Natural killer cell (primary cell): ENCODE measurements around the gene GNG7. TPM values are rescaled to one million over a fixed set of nuclear protein-coding genes. Genes with fewer than 3 reads are reported as not detected.
"Not testable (repeated sequence)": the region's sequence is repeated elsewhere in the genome, so short reads cannot be mapped to it uniquely, and the experiment has no call there.

Source experiments
- ATAC-seq, 3 donors: fragments of 150-1000 bp in 2 of 3; fragments of 200-7000 bp in 1 of 3; cut with Tn5 transposase; 1 replicate in 1 of 3; 2 replicates in 2 of 3; pipeline ENCODE4 v1.10.0; 2021; ENCODE audit warnings: mild to moderate bottlenecking in 2 of 3, moderate library complexity in 2 of 3
- DNase-seq, 2 donors: peaks; one replicate each; pipeline versions ENCODE4 v3.0.0 to v3.0.0-alpha.2; 2013 to 2021; ENCODE audit warnings: mixed read lengths in 1 of 2
- H3K27ac ChIP-seq: one replicate; pipeline ENCODE4 v1.5.1; 2013; ENCODE audit warnings: mild to moderate bottlenecking, low read length
- H3K27me3 ChIP-seq: one replicate; pipeline ENCODE4 v1.6.1; 2013; ENCODE audit warnings: low read length; ENCODE audit not compliant: control insufficient read depth, insufficient read depth
- H3K36me3 ChIP-seq: one replicate; pipeline ENCODE4 v1.6.1; 2013; ENCODE audit warnings: low read length; ENCODE audit not compliant: control insufficient read depth, insufficient read depth
- H3K4me1 ChIP-seq: one replicate; pipeline ENCODE4 v1.6.1; 2013; ENCODE audit warnings: low read length; ENCODE audit not compliant: control insufficient read depth, insufficient read depth
- H3K4me3 ChIP-seq: one replicate; pipeline ENCODE4 v1.5.1; 2013; ENCODE audit warnings: low read length
- H3K9me3 ChIP-seq: one replicate; pipeline ENCODE4 v1.6.1; 2013; ENCODE audit warnings: low read length; ENCODE audit not compliant: control insufficient read depth, insufficient read depth
- H3K27ac Mint-ChIP-seq, 2 donors: one replicate each; pipeline ENCODE4 v1.8.0; 2022; ENCODE audit warnings: mild to moderate bottlenecking in 2 of 2, mixed read lengths in 2 of 2, moderate library complexity in 1 of 2
- H3K27me3 Mint-ChIP-seq, 2 donors: one replicate each; pipeline ENCODE4 v1.8.0; 2022; ENCODE audit warnings: low read depth in 2 of 2, mixed read lengths in 2 of 2
- H3K36me3 Mint-ChIP-seq: one replicate; pipeline ENCODE4 v1.8.0; 2022; ENCODE audit warnings: mixed read lengths
- H3K4me1 Mint-ChIP-seq, 2 donors: one replicate each; pipeline ENCODE4 v1.8.0; 2022; ENCODE audit warnings: mixed read lengths in 2 of 2
- H3K4me3 Mint-ChIP-seq: one replicate; pipeline ENCODE4 v1.8.0; 2022; ENCODE audit warnings: mild to moderate bottlenecking, moderate library complexity, mixed read lengths
- H3K9me3 Mint-ChIP-seq, 2 donors: one replicate each; pipeline ENCODE4 v1.8.0; 2022; ENCODE audit warnings: mixed read lengths in 2 of 2
- WGBS: methylation state at CpG from one replicate; pipeline ENCODE4 v1.1.7; 2013; ENCODE audit warnings: missing lambda C conversion rate; ENCODE audit not compliant: insufficient coverage; 5-methylcytosine and 5-hydroxymethylcytosine counted together
- intact Hi-C: fragments of 100-400 bp; cut with micrococcal nuclease; formaldehyde crosslinking; loops from one replicate; pipeline ENCODE4 v1.14.2; 2022
- total RNA-seq, 4 donors: library from RNA; stranded (reverse); fragments of 120-200 nt in 1 of 4; gene quantifications; one replicate each; pipeline versions ENCODE4 v1.2.3 to v1.2.4, GENCODE V29; 2013 to 2022
- TF ChIP-seq, protein P1 (sequence below): fragments of 200-600 bp; IDR thresholded peaks from one replicate; pipeline ENCODE4 v1.8.0; 2022; ENCODE audit warnings: antibody characterized with exemption

GNG7 gene
- total RNA-seq, 3 donors from 2014 or later (not counting 1 experiment from before 2014, with no cell fraction given), result 0.75 to 4.8 (median 1.5) TPM

GRCh38 chr19:2652504-2653099 is 49.9 kb downstream of the GNG7 start:
- Histone ChIP-seq H3K36me3 (no peaks in the 10 kb centered on the region), H3K4me1 (no peaks in the 10 kb centered on the region), H3K4me3 (no peak overlapping the region), H3K27ac (no peak overlapping the region), H3K27me3 (no peaks in the 10 kb centered on the region), H3K9me3 (no peaks in the 10 kb centered on the region)
- peaks cover 0 to 2% of the 10 kb centered on the region in 2 donors for H3K27me3 Mint-ChIP-seq
- ATAC-seq (no peak), DNase-seq (no peak)
- H3K27ac Mint-ChIP-seq, result no peak overlapping the region
- H3K9me3 Mint-ChIP-seq, result no peaks in the 10 kb centered on the region
- TF ChIP-seq, protein P1, sequence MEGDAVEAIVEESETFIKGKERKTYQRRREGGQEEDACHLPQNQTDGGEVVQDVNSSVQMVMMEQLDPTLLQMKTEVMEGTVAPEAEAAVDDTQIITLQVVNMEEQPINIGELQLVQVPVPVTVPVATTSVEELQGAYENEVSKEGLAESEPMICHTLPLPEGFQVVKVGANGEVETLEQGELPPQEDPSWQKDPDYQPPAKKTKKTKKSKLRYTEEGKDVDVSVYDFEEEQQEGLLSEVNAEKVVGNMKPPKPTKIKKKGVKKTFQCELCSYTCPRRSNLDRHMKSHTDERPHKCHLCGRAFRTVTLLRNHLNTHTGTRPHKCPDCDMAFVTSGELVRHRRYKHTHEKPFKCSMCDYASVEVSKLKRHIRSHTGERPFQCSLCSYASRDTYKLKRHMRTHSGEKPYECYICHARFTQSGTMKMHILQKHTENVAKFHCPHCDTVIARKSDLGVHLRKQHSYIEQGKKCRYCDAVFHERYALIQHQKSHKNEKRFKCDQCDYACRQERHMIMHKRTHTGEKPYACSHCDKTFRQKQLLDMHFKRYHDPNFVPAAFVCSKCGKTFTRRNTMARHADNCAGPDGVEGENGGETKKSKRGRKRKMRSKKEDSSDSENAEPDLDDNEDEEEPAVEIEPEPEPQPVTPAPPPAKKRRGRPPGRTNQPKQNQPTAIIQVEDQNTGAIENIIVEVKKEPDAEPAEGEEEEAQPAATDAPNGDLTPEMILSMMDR, result no peak
- H3K4me3 Mint-ChIP-seq, result no peak overlapping the region
- no peaks in the 10 kb centered on the region for H3K4me1 Mint-ChIP-seq
- no peaks in the 10 kb centered on the region for H3K36me3 Mint-ChIP-seq
- intact Hi-C loops, result no loop called here
- 45% methylated on average over 3 of the region's 8 CpGs for WGBS

- H3K27ac ChIP-seq, intact Hi-C loops, H3K27ac Mint-ChIP-seq, H3K4me3 ChIP-seq, H3K4me3 Mint-ChIP-seq, H3K27me3 Mint-ChIP-seq, H3K9me3 Mint-ChIP-seq, H3K4me1 ChIP-seq, H3K27me3 ChIP-seq, DNase-seq, ATAC-seq, H3K36me3 ChIP-seq, H3K36me3 Mint-ChIP-seq, H3K4me1 Mint-ChIP-seq, H3K9me3 ChIP-seq: not testable (repeated sequence)
- 83% methylated on average over 7 of the region's 7 CpGs for WGBS
Observed at GRCh38 chr19:2651002-2651733, 51.3 kb downstream of the GNG7 start.

DNA sequence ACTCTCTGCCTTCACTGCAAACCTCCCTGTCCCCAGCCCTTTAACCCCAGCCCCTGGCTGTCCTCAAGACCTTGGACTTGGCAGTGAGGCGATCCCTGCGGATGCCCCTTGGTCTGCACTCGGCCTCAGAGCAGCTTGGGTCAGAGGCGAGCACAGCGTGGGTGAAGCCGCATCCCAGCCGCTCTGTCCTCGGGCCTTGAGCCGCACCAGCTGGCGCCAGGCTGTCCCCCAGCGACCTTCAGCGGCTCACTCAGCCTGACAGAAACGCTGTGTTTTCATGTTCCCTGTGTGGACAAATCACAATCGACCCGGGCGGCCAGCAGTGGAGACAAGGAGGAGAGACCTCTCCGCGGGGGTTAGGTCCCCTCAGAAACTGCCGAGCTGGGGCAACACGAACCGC is 52.0 kb downstream of the GNG7 start:
- no peak overlapping the region for H3K4me3 ChIP-seq
- intact Hi-C loops, result no loop called here
- H3K36me3 ChIP-seq, result no peaks in the 10 kb centered on the region
- Mint-ChIP-seq H3K27me3 (peaks cover 0 to 2% of the 10 kb centered on the region in 2 donors), H3K4me1 (no peaks in the 10 kb centered on the region), H3K4me3 (no peak overlapping the region), H3K9me3 (no peaks in the 10 kb centered on the region), H3K36me3 (no peaks in the 10 kb centered on the region), H3K27ac (no peak overlapping the region)
- H3K4me1 ChIP-seq, result no peaks in the 10 kb centered on the region
- ATAC-seq (no peak), DNase-seq (no peak)
- TF ChIP-seq, protein P1, result no peak
- 91% methylated on average over 21 of the region's 21 CpGs for WGBS
- H3K9me3 ChIP-seq, result no peaks in the 10 kb centered on the region
- H3K27ac ChIP-seq, result no peak overlapping the region
- no peaks in the 10 kb centered on the region for H3K27me3 ChIP-seq

DNA sequence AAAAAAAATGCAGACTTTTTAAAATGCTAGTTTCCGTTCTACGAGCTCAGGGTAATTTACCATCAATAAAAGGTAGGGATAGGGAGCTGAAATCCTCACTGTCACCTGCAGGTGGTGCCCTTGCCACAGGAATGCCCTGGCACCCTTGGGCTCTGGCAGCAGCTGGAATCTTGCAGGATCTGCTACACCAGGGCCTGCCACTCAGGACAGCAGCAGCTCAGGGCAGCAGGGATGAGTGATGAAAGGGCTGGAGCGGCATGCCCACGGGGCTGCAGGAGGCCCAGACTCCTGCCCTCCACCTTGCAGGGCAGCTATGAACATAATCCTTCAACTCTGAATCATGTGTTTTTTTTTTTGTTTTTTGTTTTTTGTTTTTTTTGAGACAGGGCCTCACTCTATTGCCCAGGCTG is 54.0 kb downstream of the GNG7 start:
- DNase-seq (peak; percentile 66 to 86), ATAC-seq (peak; percentile 77 to 89 (median 86))
- H3K9me3 Mint-ChIP-seq, result no peaks in the 10 kb centered on the region
- Histone ChIP-seq H3K4me1 (no peaks in the 10 kb centered on the region), H3K4me3 (no peak overlapping the region), H3K9me3 (no peaks in the 10 kb centered on the region), H3K36me3 (no peaks in the 10 kb centered on the region), H3K27ac (no peak overlapping the region), H3K27me3 (no peaks in the 10 kb centered on the region)
- no peak overlapping the region for H3K27ac Mint-ChIP-seq
- intact Hi-C loops, result loop anchor here (1.0 kb wide), 2 partner anchors 101 to 223 kb away; no protein-coding TSS in a partner anchor
- no peak overlapping the region for H3K4me3 Mint-ChIP-seq
- H3K4me1 Mint-ChIP-seq, result no peaks in the 10 kb centered on the region
- TF ChIP-seq, protein P1, result peak; percentile 86
- WGBS, result 49% methylated on average over 4 of the region's 4 CpGs
- H3K36me3 Mint-ChIP-seq, result no peaks in the 10 kb centered on the region
- peaks cover 0 to 2% of the 10 kb centered on the region in 2 donors for H3K27me3 Mint-ChIP-seq
